Caco-2 (cell line): ENCODE measurements around the gene WNT9A. TPM values are rescaled to one million over a fixed set of nuclear protein-coding genes. Genes with fewer than 3 reads are reported as not detected.
A peak's percentile ranks its signal among the peaks of the same experiment; 100 is the strongest.

Source experiments
- BruUV-seq: library from RNA; stranded (reverse); fragments of 400-500 nt; replicated peaks from 2 replicates; lab custom pipeline; 2021; lab: Mats Ljungman, UMichigan
- CTCF ChIA-PET: fragments of 300-600 bp; sonication (Branson Sonifier 250); formaldehyde crosslinking; loops from one replicate; lab custom pipeline; 2022; ENCODE audit warnings: antibody characterized with exemption; lab: Charles Lee
- POLR2A ChIA-PET: fragments of 300-600 bp; sonication (Branson Sonifier 250); formaldehyde crosslinking; loops from one replicate; lab custom pipeline; 2022; ENCODE audit warnings: antibody characterized with exemption; lab: Charles Lee
- DNase-seq, 2 experiments: peaks; one replicate each; pipeline versions ENCODE4 v3.0.0 to v3.0.0-alpha.2; 2020 to 2022
- H3K27me3 ChIP-seq: replicated peaks from 2 replicates; pipeline ENCODE4 v1.6.0; 2011; ENCODE audit warnings: low read length; ENCODE audit not compliant: control insufficient read depth, insufficient read depth
- H3K36me3 ChIP-seq: 2 replicates; pipeline ENCODE4 v1.5.1; 2011; ENCODE audit warnings: low read length; ENCODE audit not compliant: control insufficient read depth, insufficient read depth
- H3K4me1 ChIP-seq: fragments of 250-450 bp; sonication (Bioruptor Pico); 2 replicates; pipeline ENCODE4 v1.5.1; 2020; ENCODE audit warnings: mild to moderate bottlenecking
- H3K4me3 ChIP-seq: 2 replicates; pipeline ENCODE4 v1.5.1; 2011; ENCODE audit warnings: low read depth, mild to moderate bottlenecking, control low read depth, low read length
- H3K9me3 ChIP-seq: fragments of 250-450 bp; sonication (Bioruptor Pico); 2 replicates; pipeline ENCODE4 v1.5.1; 2020; ENCODE audit warnings: mild to moderate bottlenecking, moderate library complexity
- H3K27ac Mint-ChIP-seq: one replicate; pipeline ENCODE4 v1.8.0; 2022; ENCODE audit warnings: mixed read lengths; ENCODE audit not compliant: unreplicated experiment
- H3K27me3 Mint-ChIP-seq: one replicate; pipeline ENCODE4 v1.8.0; 2022; ENCODE audit warnings: mixed read lengths; ENCODE audit not compliant: insufficient read depth, unreplicated experiment
- H3K36me3 Mint-ChIP-seq: one replicate; pipeline ENCODE4 v1.8.0; 2022; ENCODE audit warnings: mild to moderate bottlenecking, mixed read lengths; ENCODE audit not compliant: insufficient read depth, unreplicated experiment
- H3K4me1 Mint-ChIP-seq: one replicate; pipeline ENCODE4 v1.8.0; 2022; ENCODE audit warnings: low read depth, mixed read lengths; ENCODE audit not compliant: unreplicated experiment
- H3K4me3 Mint-ChIP-seq: one replicate; pipeline ENCODE4 v1.8.0; 2022; ENCODE audit warnings: mild to moderate bottlenecking, moderate library complexity, mixed read lengths; ENCODE audit not compliant: unreplicated experiment
- H3K9me3 Mint-ChIP-seq: one replicate; pipeline ENCODE4 v1.8.0; 2022; ENCODE audit warnings: mixed read lengths; ENCODE audit not compliant: unreplicated experiment
- CTCF ChIP-seq, 2 experiments: fragments of 200-600 bp in 1 of 2; IDR thresholded peaks; 1 replicate in 1 of 2; 2 replicates in 1 of 2; pipeline versions ENCODE4 v1.5.1 to v1.8.0; 2011 to 2022; ENCODE audit warnings: antibody characterized with exemption in 1 of 2, control low read depth in 1 of 2, inconsistent platforms in 1 of 2, low read depth in 1 of 2, low read length in 1 of 2, mild to moderate bottlenecking in 1 of 2, moderate library complexity in 1 of 2; ENCODE audit not compliant: insufficient read depth in 1 of 2, severe bottlenecking in 1 of 2, unreplicated experiment in 1 of 2
- intact Hi-C: fragments of 100-400 bp; cut with micrococcal nuclease; formaldehyde crosslinking; loops from one replicate; pipeline ENCODE4 v1.10.0; 2022; ENCODE audit not compliant: unreplicated experiment
- total RNA-seq: library from RNA; stranded (reverse); gene quantifications from 2 replicates; pipeline ENCODE4 v1.2.3, GENCODE V29; 2022

The WNT9A gene
- total RNA-seq, 1 experiment from 2014 or later, result 0.68 TPM

DNA sequence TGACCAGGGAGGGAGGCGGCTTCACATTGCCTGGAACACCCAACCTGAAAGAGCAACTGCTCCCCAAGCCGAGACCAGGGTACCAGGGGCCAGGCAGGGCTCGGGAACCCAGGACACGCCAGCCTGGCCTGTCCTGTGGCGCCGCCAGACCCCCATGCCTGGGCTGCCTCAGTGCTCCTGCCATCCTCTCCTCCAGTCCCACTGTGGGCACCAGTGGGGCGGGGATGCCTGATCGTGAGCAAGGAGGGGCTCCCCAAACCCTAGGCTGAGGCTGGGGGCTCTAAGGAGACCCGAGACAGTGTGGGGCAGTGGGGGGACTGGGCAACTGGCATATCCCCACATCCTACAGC is 45.1 kb downstream of the WNT9A start:
- H3K27me3 Mint-ChIP-seq, result no peaks in the 10 kb centered on the region
- H3K4me3 Mint-ChIP-seq, result no peak overlapping the region
- TF ChIP-seq CTCF (IDR thresholded peaks at IDR 0.05; ENCODE audit: insufficient read depth in 1 of 2, low read depth in 1 of 2, low read length in 1 of 2, severe bottlenecking in 1 of 2, unreplicated experiment in 1 of 2), result no peak
- H3K27me3 ChIP-seq, result no peaks in the 10 kb centered on the region; the same call in 1 of the 2 replicates
- no peaks in the 10 kb centered on the region for H3K4me1 ChIP-seq
- intact Hi-C loops, result no loop called here
- H3K9me3 Mint-ChIP-seq, result no peaks in the 10 kb centered on the region
- no peak overlapping the region for H3K27ac Mint-ChIP-seq
- H3K4me1 Mint-ChIP-seq, result no peaks in the 10 kb centered on the region
- no peak for DNase-seq
- CTCF ChIA-PET, result no interaction called here
- BruUV-seq, result no TSS peak
- H3K4me3 ChIP-seq, result no peak overlapping the region
- POLR2A ChIA-PET, result no interaction called here
- H3K36me3 Mint-ChIP-seq, result no peaks in the 10 kb centered on the region
- H3K36me3 ChIP-seq, result no peaks in the 10 kb centered on the region
- H3K9me3 ChIP-seq, result no peaks in the 10 kb centered on the region

GRCh38 chr1:227901906-227902640 is 45.7 kb downstream of the WNT9A start:
- Mint-ChIP-seq H3K4me3 (no peak overlapping the region), H3K9me3 (no peaks in the 10 kb centered on the region), H3K4me1 (no peaks in the 10 kb centered on the region), H3K36me3 (no peaks in the 10 kb centered on the region), H3K27me3 (no peaks in the 10 kb centered on the region), H3K27ac (no peak overlapping the region)
- intact Hi-C loops, result no loop called here
- Histone ChIP-seq H3K4me1 (no peaks in the 10 kb centered on the region), H3K9me3 (no peaks in the 10 kb centered on the region), H3K27me3 (no peaks in the 10 kb centered on the region), H3K36me3 (no peaks in the 10 kb centered on the region), H3K4me3 (no peak overlapping the region)
- ChIA-PET CTCF (no interaction called here), POLR2A (no interaction called here)
- peak; percentile 47 to 68 for DNase-seq
- TF ChIP-seq CTCF (IDR thresholded peaks at IDR 0.05; ENCODE audit: insufficient read depth in 1 of 2, low read depth in 1 of 2, low read length in 1 of 2, severe bottlenecking in 1 of 2, unreplicated experiment in 1 of 2), result peak; percentile 12 to 19
- no TSS peak for BruUV-seq

GRCh38 chr1:227901239-227901905 is 46.4 kb downstream of the WNT9A start:
- Histone ChIP-seq H3K4me3 (no peak overlapping the region), H3K27me3 (no peaks in the 10 kb centered on the region), H3K9me3 (no peaks in the 10 kb centered on the region), H3K36me3 (no peaks in the 10 kb centered on the region), H3K4me1 (peaks cover 1% of the 10 kb centered on the region; the same call in 1 of the 2 replicates)
- no peaks in the 10 kb centered on the region for H3K4me1 Mint-ChIP-seq
- no peaks in the 10 kb centered on the region for H3K27me3 Mint-ChIP-seq
- H3K9me3 Mint-ChIP-seq, result no peaks in the 10 kb centered on the region
- intact Hi-C loops, result no loop called here
- no peak overlapping the region for H3K4me3 Mint-ChIP-seq
- TF ChIP-seq CTCF (IDR thresholded peaks at IDR 0.05; ENCODE audit: insufficient read depth in 1 of 2, low read depth in 1 of 2, low read length in 1 of 2, severe bottlenecking in 1 of 2, unreplicated experiment in 1 of 2), result no peak
- no peaks in the 10 kb centered on the region for H3K36me3 Mint-ChIP-seq
- DNase-seq, result peak in 1 of 2 experiments; percentile 26
- ChIA-PET POLR2A (no interaction called here), CTCF (interaction anchor here (0.6 kb wide), 1 partner anchor 450 kb away, joined by 4 read pairs; no protein-coding TSS in a partner anchor)
- no peak overlapping the region for H3K27ac Mint-ChIP-seq
- BruUV-seq, result no TSS peak
